HT-29 (cell line): ENCODE data around the gene IQGAP1. TPM values are rescaled to one million over a fixed set of nuclear protein-coding genes. Genes with fewer than 3 reads are reported as not detected.
"Not testable (repeated sequence)": the region's sequence is repeated elsewhere in the genome, so short reads cannot be mapped to it uniquely, and the experiment has no call there.

Experiments
- DNase-seq: peaks from one replicate; pipeline ENCODE4 v3.0.0-alpha.2; 2015; ENCODE audit warnings: low spot score
- total RNA-seq: library from RNA; depleted of rRNA; stranded (reverse); fragments of >200 nt; shearing (Covaris generic); gene quantifications from 2 replicates; pipeline ENCODE4 v1.2.3, GENCODE V29; 2014

IQGAP1 gene
- total RNA-seq, 1 experiment from 2014 or later, result 100 TPM

DNA sequence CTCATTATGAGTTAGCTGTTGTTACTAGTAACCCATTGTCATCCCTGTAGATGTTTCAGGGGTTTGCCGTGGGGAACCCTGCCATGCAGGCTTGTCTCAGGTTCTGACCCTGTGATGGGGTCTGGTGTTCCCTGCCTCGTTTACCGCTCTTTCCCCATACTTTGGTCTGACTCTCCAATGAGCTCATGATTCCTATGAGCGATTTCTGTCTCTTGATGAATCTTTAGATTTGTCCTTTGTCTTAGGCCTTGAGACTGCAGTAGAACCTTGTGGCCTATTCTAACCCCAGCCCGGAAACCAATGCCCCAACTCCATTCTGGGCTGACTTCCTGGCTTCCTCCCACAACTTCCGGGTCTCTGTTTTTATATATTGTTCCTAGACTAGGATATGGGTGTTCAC lies 11.3 kb upstream of the IQGAP1 start:
- no peak for DNase-seq

DNA sequence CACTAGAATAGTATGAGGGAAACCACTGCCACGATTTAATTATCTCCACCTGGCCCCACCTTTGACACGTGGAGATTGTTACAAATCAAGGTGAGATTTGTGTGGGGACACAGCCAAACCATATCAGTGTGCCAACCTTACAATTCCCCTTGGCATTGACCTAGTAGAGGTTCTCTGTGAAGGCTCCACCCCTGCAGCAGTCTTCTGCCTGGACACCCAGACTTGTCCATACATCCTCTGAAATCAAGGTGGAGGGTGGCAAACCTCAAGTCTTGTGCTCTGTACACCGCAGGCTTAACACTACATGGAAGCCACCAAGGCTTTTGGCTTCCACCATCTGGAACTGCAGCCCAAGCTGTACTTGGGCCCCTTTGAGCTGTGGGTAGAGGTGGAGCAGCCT lies 8.8 kb upstream of the IQGAP1 start:
- DNase-seq, result no peak

DNA sequence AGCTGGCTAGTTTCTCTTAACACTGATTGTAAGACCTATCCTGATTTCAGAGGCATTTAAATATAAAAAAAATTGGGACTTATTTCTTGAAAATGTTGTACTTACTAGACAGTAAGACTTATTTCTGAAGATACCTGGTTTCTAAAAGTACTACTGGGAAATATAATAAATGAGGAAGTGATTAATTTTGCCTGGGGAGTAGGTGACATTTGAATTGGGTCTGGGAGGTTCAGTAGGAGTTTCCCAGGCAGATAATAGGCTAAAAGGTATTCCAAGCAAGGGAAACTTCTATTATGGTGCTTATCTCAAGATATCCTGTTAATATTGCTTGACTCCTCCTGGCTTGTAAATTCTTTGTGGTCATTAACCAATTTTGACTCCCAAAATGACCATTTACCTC lies 6.5 kb upstream of the IQGAP1 start:
- DNase-seq, result no peak

DNA sequence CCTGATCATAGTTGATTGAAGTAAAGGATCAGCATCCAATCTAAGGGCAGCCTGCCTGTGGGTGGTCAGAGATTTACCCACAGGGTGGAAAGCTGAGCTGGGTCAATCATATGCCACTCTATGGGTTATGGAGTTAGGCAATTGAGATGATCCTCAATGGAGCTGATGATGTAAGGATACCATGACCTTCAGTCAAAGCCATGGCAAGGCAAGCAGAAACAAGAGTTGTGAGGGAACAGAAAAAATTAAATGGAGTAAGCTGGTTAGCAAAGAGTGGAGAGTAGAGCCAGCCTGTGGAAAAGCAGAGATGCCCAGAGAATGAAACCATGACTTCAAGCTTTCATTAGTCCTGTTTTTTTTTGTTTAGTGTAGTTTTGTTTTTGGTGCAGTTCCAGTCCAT lies 5.7 kb upstream of the IQGAP1 start:
- no peak for DNase-seq

DNA sequence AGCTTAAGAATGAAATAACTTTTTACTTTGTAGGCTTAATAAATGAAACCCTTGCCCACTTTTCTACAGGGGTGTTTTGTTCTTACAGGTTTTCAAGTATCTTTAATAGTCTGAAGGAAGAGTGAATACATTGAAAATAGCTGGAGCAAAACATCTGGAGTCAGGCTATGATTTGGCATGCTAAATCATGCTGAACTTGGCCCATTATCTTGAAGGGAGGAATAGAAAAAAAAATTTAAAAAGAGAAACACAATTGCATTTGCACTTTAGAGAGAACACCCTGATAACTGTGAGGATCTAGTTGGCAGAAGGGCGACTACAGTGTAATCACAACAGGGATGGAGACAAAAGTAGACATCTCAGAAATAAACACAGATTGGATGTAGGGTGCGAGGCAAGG lies 1.8 kb upstream of the IQGAP1 start:
- no peak for DNase-seq

DNA sequence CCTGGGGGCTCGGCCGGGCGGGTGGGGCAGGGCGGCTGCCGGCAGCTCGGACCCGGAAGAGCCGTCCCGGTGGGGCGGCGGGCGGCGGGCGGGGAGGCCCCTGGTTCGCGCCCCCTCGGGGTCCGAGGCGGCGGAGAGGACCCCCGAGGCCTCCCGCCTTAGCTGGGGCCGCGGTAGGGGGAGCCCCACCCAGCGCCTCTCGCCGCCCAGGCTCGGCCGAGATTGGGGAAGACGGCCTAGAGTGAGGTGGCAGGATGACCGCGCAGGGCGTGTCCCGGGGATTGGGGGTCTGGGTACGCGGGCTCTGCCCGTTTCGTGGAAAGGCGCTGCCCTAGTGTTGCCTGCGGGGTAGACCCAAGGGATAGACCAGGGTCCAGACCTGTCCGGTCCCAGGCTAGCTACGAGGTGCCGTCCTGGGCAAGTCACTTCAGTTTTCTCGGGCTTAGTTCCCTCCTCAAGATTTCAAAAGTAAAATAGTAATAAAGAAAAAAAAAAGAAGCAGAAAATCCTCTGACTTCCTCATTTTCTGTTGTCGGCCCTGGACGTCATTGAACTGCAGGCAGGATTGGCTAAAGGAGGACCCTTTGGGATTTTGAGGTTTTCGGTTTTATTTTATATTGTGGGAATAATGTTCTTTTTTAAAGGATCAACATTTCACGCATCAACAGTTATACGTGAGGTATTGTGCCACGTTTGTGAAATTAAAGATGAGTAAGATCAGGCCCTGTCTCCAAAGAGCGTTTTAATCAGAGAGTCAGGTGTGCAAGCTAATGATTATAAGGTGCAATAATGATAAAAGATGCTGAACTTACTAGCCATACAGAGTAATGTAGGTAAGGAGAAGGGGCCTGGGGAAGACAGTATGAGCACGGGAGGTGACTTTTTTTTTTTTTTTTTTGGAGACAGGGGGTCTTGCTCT lies 679 bp downstream of the IQGAP1 start:
- peak; percentile 52 for DNase-seq

DNA sequence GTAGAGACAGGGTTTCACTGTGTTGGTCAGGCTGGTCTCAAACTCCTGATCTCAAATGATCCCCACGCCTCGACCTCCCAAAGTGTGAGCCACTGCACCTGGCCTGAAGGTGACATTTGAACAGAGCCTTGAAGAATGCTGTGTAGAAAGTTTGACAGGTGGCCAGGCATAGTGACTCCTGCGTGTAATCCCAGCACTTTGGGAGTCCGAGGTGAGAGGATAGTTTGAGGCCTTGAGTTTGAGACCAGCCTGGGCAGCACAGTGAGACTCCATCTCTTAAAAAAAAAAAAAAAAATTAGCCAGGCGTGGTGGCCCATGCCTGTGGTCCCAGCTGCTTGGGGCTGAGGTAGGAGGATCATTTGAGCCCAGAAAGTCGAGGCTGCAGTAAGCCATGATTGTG lies 1.5 kb downstream of the IQGAP1 start:
- no peak for DNase-seq

DNA sequence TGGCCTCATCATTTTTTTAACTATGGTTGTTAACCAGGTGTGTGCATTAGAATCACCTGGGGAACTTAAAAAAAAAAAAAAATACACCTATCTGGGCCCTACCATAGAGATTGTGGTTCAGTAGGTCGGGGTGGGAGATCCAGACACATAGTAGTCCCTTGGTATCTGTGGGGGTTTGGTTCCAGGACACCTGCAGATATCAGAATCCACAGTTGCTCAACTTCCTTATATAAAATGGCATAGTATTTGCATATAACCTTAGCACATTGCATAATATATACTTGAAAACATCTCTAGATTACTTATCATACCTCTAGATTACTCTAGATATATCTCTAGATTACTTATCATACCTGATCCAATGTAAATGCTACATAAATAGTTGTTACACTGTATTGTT lies 5.0 kb downstream of the IQGAP1 start:
- DNase-seq, result no peak

DNA sequence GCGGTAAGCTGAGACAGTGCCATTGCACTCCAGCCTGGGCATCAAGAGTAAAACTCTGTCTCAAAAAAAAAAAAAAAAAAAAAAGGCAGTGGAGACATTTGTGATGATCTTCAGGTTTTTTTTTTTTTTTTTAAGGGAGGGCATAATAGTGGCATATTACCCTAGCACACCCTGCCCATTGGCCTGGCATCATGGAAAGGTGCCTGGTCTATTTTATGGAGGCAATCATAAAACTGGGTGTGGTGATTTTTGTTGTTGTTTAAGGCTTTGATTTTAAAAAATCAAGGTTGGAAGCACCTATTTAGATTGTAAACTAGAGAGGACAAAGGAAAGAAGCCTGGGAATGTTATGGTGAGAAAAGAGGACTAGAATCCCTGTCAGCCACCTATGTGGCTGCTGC lies 6.0 kb downstream of the IQGAP1 start:
- DNase-seq, result no peak

DNA sequence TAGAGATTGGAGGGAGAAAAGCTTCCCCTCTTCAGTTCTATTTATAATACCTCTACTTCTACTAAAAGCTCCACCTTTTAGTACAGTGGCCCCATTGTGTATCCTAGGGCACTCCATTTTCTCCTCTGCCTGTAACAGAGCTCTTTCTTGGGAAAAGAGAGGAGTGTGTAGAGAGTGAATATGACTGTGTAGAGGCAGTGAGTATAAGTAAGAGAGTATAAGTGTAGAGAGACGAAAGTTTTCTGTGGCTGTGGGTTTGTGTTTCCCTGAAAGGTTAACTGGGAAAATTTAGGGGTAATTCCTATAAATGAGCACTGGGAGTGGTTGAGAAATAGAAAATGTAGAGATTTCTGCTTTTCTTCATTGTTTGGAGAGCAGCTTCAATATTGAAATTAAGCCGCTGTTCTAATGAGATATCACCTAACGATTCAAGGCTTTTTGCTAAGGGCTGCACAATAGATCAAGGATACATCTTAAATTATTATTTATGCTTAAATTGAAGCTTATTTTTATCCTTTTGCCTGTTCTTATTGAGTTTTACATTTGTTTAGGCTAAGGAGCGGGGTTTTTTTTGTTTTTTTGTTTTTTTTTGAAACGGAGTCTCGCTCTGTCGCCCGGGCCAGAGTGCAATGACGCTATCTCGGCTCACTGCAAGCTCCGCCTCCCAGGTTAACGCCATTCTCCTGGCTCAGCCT lies 6.9 kb downstream of the IQGAP1 start:
- DNase-seq, result no peak

DNA sequence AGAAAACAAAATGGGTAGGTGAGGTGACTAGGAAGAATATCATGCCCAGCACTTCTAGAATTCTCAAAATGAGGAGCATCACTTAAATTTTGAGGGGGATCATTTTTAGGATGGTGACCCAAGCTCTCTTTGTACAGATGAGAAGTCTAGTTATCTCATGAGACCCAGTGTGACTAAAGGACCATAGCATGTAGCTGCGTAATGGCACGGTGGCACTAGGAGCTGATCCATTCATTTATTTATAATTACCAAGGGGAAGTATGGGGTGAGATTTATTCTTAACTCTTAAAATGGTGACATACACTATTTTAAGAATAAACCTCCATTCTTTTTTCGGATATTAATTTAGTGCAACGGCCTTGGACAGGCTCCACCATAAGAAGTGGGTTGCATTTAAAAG lies 8.3 kb downstream of the IQGAP1 start:
- DNase-seq, result no peak

DNA sequence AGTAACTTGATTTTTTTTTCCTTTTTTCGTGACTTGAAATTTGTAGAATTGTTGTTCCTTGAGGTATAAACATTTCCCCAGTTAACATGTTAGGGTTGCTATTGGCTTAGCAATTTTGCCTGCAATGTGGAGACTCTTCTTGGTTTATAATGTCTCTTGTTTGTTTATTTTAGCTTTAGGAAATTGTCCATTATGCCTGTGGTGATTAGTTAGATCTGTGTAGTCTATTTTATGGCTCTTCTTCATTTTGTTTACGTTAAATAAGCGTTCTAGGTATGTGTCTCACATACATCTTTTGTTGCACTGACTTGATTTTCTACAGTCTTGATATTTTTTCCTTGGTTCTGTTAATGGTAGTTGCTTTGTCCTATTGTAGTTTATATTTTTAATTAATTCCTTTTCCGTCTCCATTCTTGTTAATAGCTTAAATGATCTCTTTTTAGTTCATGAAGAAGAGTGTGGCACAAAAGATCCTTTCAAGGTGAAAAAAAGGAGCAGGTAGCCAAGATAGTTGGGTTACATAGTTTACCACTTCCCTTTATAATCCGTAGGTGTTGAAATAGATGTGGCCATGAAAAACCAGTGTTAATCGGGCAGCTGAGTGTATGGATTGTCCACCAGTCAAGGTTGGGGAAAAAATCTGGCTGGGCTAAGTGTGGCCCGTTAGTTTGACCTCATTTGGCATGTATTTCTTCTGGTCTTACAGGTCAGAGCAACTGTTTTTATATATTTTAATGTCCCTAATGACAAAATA lies 12.1 kb downstream of the IQGAP1 start:
- DNase-seq, result peak; percentile 36

DNA sequence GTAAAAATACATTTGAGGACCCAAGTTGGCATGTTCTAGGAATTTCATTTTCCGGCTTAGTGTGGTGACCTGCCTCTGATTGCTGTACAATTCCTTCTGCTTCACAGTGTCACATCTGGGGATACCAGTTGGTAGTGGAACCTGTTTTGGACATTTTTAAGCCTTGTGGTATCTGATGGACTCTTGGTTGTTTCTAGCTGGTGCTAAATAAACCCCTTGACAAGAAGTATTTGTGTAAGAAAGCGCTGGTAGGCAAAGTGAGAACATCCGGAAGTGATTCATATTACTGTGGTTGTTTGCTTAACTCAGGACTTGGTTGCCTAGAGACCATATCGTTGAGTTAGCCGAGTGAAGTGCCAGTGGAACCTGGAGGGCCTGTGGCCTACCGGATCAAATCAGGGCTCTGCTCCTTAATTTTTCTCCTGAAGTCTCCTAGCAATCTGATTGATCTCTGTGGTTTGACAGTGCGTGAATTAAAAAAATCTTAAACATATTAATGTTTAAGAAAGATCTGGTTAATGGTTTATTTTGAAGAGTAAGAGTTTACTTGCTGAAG lies 12.8 kb downstream of the IQGAP1 start:
- peak; percentile 98 for DNase-seq

DNA sequence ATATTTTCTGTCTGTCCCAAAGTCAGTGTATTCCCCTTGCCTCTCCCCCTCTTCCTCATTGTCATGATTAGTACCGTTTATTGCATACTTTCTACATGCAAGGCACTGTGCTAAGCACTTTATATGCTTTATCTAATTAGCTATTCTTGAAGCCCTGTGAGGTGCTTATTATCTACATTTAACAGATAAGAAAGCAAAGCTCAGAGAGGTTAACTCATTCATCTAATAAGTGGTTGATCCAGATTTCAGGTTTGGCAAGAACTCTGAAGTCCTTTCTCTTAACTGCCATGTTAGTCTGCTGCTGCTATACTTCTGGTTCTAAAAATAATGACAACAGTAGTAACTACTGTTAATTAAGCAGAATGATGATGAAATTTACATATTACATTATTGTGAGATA lies 13.5 kb downstream of the IQGAP1 start:
- DNase-seq, result peak; percentile 72

DNA sequence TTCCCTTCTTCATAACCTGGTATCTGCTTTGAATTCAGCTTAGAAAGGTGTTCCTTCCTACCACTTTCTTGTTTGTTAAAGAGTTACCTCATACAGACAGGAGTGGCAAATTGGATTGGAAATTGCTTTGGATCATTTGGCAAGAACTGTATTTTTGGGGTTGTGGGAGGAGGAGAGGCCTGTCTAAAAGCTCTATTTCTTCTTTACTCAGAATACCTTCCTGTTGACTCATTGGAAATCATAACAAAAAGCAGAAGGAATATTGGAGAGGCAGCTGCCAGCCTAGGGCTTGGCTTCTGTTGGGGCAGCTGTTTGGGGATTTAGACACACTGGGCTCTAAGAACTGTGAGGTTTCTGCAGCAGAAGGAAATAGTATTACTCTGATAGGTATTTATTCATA lies 14.2 kb downstream of the IQGAP1 start:
- peak; percentile 61 for DNase-seq

DNA sequence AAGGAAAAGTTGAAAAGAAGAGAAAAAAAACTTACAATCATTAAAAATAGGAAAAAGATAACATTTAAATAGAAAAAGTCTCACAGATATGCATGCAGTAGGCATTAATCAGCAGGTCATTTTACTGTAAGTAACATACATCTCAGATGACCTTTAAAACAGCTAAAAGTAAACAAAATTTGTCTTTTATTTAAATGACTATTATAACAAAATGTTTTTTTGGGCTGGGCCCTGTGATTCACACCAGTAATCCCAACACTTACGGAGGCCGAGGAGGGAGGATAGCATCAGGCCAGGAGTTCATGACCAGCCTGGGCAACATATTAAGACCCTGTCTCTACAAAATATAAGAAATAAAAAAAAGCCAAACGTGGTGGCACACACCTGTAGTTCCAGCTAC lies 14.7 kb downstream of the IQGAP1 start:
- no peak for DNase-seq

DNA sequence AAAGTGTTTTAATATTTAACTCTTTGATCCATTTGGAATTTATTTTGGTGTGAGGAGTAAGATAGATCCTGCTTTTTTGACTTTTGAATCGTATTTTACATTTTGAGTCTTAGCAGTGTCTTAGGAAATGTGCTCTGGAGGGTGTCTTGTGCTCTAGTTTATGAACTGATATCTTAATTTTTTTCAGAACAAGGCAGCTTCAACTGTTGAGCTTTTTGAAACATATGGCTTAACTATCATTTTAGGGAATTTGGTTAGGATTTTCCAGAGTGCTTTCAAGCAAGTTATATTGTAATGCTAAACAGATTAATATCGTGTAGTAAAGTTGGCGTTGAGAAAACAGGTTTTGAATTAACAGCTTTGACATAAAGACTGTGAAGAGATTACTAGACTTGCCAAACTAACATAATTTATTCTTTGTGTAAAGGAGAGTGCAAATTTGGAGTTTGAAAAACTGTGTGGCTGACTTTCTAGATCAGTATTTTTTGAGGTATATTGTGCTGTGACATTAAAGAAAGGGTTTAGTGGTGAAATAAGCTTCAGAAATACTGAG lies 17.1 kb downstream of the IQGAP1 start:
- no peak for DNase-seq

DNA sequence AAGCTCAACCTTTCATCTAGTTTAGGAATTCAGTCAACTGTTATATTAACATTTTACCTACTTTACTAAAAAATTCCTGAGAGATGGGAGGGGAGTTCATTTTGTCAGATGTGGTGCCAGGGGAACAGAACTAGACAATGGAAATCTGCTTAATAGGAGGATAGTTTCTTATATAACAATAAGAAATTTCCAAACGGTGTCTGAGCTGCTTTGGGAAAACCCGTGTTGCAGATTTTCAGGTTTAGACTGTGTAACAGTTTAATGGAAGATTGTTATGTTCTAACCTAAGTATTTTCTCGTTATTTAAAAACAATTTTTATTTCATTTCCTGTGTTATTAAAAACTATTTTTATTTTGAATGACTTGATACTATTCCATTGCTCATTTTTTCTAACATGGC lies 19.3 kb downstream of the IQGAP1 start:
- no peak for DNase-seq

DNA sequence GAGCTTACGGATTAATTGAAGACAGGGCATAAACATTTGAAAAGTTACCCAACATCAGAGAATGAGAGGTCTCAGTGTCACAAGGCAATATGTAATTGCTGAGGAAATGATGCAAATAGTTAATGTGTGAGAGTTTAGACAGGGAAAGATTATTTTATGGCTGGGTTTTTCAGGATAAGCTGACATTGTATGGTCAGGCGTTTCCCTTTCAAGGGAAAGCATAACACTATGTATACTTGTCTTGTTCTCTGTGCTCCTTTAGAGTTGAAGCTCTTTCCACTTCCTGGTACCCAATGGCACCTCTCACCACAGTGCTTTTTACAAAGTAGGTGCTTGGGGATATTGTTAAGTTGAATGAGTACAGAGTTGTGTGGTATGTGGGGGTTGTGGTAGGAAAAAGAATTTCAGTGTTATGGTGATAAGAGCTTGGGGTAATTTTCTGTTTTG lies 19.9 kb downstream of the IQGAP1 start:
- DNase-seq, result no peak

DNA sequence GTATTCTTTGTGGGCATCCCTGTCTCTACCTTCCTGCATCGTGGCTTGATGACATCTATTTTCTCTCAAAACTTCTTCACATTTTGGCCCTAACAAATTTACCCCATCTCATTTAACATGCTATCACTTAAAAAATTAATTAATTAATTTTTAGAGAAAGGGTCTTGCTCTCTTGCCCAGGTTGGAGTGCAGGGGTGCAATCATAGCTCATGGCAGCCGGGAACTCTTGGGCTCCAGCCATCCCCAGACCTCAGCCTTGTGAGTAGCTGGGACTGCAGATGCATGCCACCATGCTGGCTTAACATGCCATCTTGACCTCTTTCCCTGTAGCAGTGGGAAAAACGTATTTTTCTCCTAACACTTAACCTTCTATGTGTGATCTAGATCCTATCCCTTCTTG lies 20.6 kb downstream of the IQGAP1 start:
- no peak for DNase-seq

DNA sequence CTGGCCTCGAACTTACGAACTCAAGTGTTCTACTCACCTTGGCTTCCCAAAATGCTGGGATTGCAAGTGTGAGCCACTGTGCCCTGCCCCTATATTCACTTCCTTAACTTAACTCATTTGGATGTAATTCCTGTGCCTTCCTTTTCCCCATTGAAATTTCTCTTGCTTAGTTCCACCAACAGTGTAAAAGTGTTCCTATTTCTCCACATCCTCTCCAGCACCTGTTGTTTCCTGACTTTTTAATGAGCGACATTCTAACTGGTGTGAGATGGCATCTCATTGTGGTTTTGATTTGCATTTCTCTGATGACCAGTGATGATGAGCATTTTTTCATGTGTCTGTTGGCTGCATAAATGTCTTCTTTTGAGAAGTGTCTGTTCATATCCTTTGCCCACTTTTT lies 21.5 kb downstream of the IQGAP1 start:
- not testable (repeated sequence) for DNase-seq

DNA sequence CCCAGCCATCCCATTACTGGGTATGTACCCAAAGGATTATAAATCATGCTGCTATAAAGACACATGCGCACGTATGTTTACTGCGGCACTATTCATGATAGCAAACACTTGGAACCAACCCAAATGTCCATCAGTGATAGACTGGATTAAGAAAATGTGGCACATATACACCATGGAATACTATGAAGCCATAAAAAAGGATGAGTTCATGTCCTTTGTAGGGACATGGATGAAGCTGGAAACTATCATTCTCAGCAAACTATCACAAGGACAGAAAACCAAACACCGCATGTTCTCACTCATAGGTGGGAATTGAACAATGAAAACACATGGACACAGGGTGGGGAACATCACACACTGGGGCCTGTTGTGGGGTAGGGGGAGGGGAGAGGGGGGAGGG lies 22.3 kb downstream of the IQGAP1 start:
- not testable (repeated sequence) for DNase-seq
